Measurements from ENCODE around the gene ZBED3.

The ZBED3 gene

GRCh38 chr5:77031891-77032290 is 55.2 kb downstream of the ZBED3 start:
- DNase-seq, result no peak
- H3K4me2 ChIP-seq (ENCODE audit: insufficient read depth, low read length), result peak overlapping the region; percentile 97

GRCh38 chr5:77030097-77031071 is 56.7 kb downstream of the ZBED3 start, which contains the start of gene AGGF1:
Gene AGGF1, plus strand, starts transcription at chr5:77030404. Its CDS starts 363 bp downstream, at chr5:77030767.
- Histone ChIP-seq H3K36me3 (ENCODE audit: insufficient read depth, low read length) (peaks cover 13% of the 10 kb centered on the region), H4K20me1 (ENCODE audit: insufficient read depth, low read length) (no peaks in the 10 kb centered on the region), H3K27me3 (ENCODE audit: insufficient read depth, low read length, poor library complexity) (no peaks in the 10 kb centered on the region), H3K4me2 (ENCODE audit: insufficient read depth, low read length) (peak within 1 kb of the TSS; percentile 97), H3K9me3 (ENCODE audit: insufficient read depth, low read length, severe bottlenecking) (peaks cover 19% of the 10 kb centered on the region), H3K27ac (ENCODE audit: low read length) (peak within 1 kb of the TSS; percentile 85), H3K79me2 (ENCODE audit: insufficient read depth, low read length) (peaks cover 28% of the 10 kb centered on the region), H3K4me3 (ENCODE audit: low read depth in 1 of 2, low read length in 2 of 2) (peak within 1 kb of the TSS; percentile 62 to 94), H3K4me1 (ENCODE audit: insufficient read depth, low read length) (peaks cover 38% of the 10 kb centered on the region), H3K9ac (ENCODE audit: low read depth, low read length) (peak within 1 kb of the TSS; percentile 87), H2AFZ (ENCODE audit: low read depth, low read length) (peak within 1 kb of the TSS; percentile 94)
- TF ChIP-seq EZH2 (IDR thresholded peaks at IDR 0.05; ENCODE audit: borderline replicate concordance, low read depth, low read length, severe bottlenecking), result no peak
- TF ChIP-seq, protein P1, sequence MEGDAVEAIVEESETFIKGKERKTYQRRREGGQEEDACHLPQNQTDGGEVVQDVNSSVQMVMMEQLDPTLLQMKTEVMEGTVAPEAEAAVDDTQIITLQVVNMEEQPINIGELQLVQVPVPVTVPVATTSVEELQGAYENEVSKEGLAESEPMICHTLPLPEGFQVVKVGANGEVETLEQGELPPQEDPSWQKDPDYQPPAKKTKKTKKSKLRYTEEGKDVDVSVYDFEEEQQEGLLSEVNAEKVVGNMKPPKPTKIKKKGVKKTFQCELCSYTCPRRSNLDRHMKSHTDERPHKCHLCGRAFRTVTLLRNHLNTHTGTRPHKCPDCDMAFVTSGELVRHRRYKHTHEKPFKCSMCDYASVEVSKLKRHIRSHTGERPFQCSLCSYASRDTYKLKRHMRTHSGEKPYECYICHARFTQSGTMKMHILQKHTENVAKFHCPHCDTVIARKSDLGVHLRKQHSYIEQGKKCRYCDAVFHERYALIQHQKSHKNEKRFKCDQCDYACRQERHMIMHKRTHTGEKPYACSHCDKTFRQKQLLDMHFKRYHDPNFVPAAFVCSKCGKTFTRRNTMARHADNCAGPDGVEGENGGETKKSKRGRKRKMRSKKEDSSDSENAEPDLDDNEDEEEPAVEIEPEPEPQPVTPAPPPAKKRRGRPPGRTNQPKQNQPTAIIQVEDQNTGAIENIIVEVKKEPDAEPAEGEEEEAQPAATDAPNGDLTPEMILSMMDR (IDR thresholded peaks at IDR 0.05; ENCODE audit: borderline replicate concordance, extremely low read depth, low read length, poor library complexity, severe bottlenecking), result peak; percentile 1
- DNase-seq (peak; percentile 95), ATAC-seq (ENCODE audit: insufficient read depth, low read depth) (peak; percentile 97)

More at GRCh38 chr5:77031891-77032290, 55.2 kb downstream of the ZBED3 start:
- no peak for ATAC-seq (ENCODE audit: insufficient read depth, low read depth)
- Histone ChIP-seq H3K4me1 (ENCODE audit: insufficient read depth, low read length) (peaks cover 38% of the 10 kb centered on the region), H3K36me3 (ENCODE audit: insufficient read depth, low read length) (peaks cover 29% of the 10 kb centered on the region), H3K4me3 (ENCODE audit: low read depth in 1 of 2, low read length in 2 of 2) (peak overlapping the region in 1 of 2 experiments; percentile 94; a peak in 2 of 4 replicates), H3K27ac (ENCODE audit: low read length) (no peak overlapping the region), H4K20me1 (ENCODE audit: insufficient read depth, low read length) (no peaks in the 10 kb centered on the region), H2AFZ (ENCODE audit: low read depth, low read length) (no peak overlapping the region), H3K27me3 (ENCODE audit: insufficient read depth, low read length, poor library complexity) (no peaks in the 10 kb centered on the region), H3K9ac (ENCODE audit: low read depth, low read length) (peak overlapping the region; percentile 87), H3K79me2 (ENCODE audit: insufficient read depth, low read length) (peaks cover 28% of the 10 kb centered on the region), H3K9me3 (ENCODE audit: insufficient read depth, low read length, severe bottlenecking) (peaks cover 19% of the 10 kb centered on the region)
- TF ChIP-seq, protein P1 (IDR thresholded peaks at IDR 0.05; ENCODE audit: borderline replicate concordance, extremely low read depth, low read length, poor library complexity, severe bottlenecking), result no peak
- TF ChIP-seq EZH2 (IDR thresholded peaks at IDR 0.05; ENCODE audit: borderline replicate concordance, low read depth, low read length, severe bottlenecking), result no peak

GRCh38 chr5:77029376-77029885 is 57.7 kb downstream of the ZBED3 start:
- peak overlapping the region; percentile 94 for H2AFZ ChIP-seq (ENCODE audit: low read depth, low read length)

More at GRCh38 chr5:77029376-77029885, 57.7 kb downstream of the ZBED3 start:
- Histone ChIP-seq H3K4me2 (ENCODE audit: insufficient read depth, low read length) (peak overlapping the region; percentile 97), H3K4me3 (ENCODE audit: low read depth in 1 of 2, low read length in 2 of 2) (peak overlapping the region; percentile 62 to 94; a peak in 2 of 4 replicates), H3K79me2 (ENCODE audit: insufficient read depth, low read length) (peaks cover 28% of the 10 kb centered on the region), H4K20me1 (ENCODE audit: insufficient read depth, low read length) (no peaks in the 10 kb centered on the region), H3K9me3 (ENCODE audit: insufficient read depth, low read length, severe bottlenecking) (peaks cover 19% of the 10 kb centered on the region), H3K9ac (ENCODE audit: low read depth, low read length) (peak overlapping the region; percentile 87), H3K4me1 (ENCODE audit: insufficient read depth, low read length) (peaks cover 36% of the 10 kb centered on the region), H3K27me3 (ENCODE audit: insufficient read depth, low read length, poor library complexity) (no peaks in the 10 kb centered on the region), H3K36me3 (ENCODE audit: insufficient read depth, low read length) (peaks cover 4% of the 10 kb centered on the region), H3K27ac (ENCODE audit: low read length) (peak overlapping the region; percentile 60)
- TF ChIP-seq, protein P1 (IDR thresholded peaks at IDR 0.05; ENCODE audit: borderline replicate concordance, extremely low read depth, low read length, poor library complexity, severe bottlenecking), result no peak
- TF ChIP-seq EZH2 (IDR thresholded peaks at IDR 0.05; ENCODE audit: borderline replicate concordance, low read depth, low read length, severe bottlenecking), result no peak
- no peak for ATAC-seq (ENCODE audit: insufficient read depth, low read depth)
- DNase-seq, result no peak

Measured in DND-41 (cell line).